Activated T-helper 1 cell treated with anti-CD3 and anti-CD28 coated beads, Interleukin-12 subunit alpha, Interleukin-12 subunit beta, Interleukin-2, Interleukin-4 antibody, amounts not matched to agents 30 ng/mL and 10 ng/mL and 1 ng/mL, durations not matched to agents 14 hours and 24 hours and 36 hours (primary cell): ENCODE results near the gene BTAF1. TPM values are rescaled to one million over a fixed set of nuclear protein-coding genes. Genes with fewer than 3 reads are reported as not detected.

Experiments
- total RNA-seq: library from RNA; stranded (reverse); gene quantifications from 2 replicates; pipeline ENCODE4 v1.2.3, GENCODE V29; 2022

The BTAF1 gene
- total RNA-seq, 1 donor from 2014 or later = 58.8 TPM

Other genes starting within 250 kb of the BTAF1 start
- 29.9 and 30.6 TPM in 2 replicates for gene TNKS2, start 125.3 kb upstream of the BTAF1 start, total RNA-seq
- gene FGFBP3, start 14.3 kb upstream of the BTAF1 start, total RNA-seq = 2.5 TPM in 2 replicates